Muscle of leg (tissue), 16 donors: ENCODE data around the gene SPANXA2. TPM values are rescaled to one million over a fixed set of nuclear protein-coding genes. Genes with fewer than 3 reads are reported as not detected.
"Not testable (repeated sequence)": the region's sequence is repeated elsewhere in the genome, so short reads cannot be mapped to it uniquely, and the experiment has no call there.

Source experiments
- DNase-seq: peaks from one replicate; pipeline ENCODE4 v3.0.0; 2013
- H3K27ac ChIP-seq: one replicate; pipeline ENCODE4 v1.5.1; 2013; ENCODE audit warnings: mild to moderate bottlenecking, low read length, control low read depth
- H3K27me3 ChIP-seq: one replicate; pipeline ENCODE4 v1.6.1; 2013; ENCODE audit warnings: low read length; ENCODE audit not compliant: control insufficient read depth, insufficient read depth
- H3K36me3 ChIP-seq: one replicate; pipeline ENCODE4 v1.6.1; 2013; ENCODE audit warnings: low read length; ENCODE audit not compliant: control insufficient read depth, insufficient read depth
- H3K4me1 ChIP-seq: one replicate; pipeline ENCODE4 v1.6.1; 2013; ENCODE audit warnings: low read length; ENCODE audit not compliant: control insufficient read depth, insufficient read depth
- H3K4me3 ChIP-seq: one replicate; pipeline ENCODE4 v1.5.1; 2013; ENCODE audit warnings: low read length, control low read depth
- H3K9me3 ChIP-seq: replicated peaks from 2 replicates; pipeline ENCODE4 v1.6.1; 2013; ENCODE audit warnings: low read depth, low read length; ENCODE audit not compliant: control insufficient read depth
- WGBS: methylation state at CpG from one replicate; pipeline ENCODE4 v1.1.5; 2013; ENCODE audit warnings: missing lambda C conversion rate; ENCODE audit not compliant: insufficient coverage; 5-methylcytosine and 5-hydroxymethylcytosine counted together
- long read RNA-seq, 11 donors: transcript quantifications; one replicate each; lab custom pipeline, GENCODE V29; 2026
- polyA plus RNA-seq, 8 donors: library from polyadenylated mRNA; unstranded; fragments of 120-200 nt; gene quantifications; one replicate each; pipeline versions ENCODE4 v1.2.1 to v1.2.3, GENCODE V29; 2013; ENCODE audit warnings: inconsistent platforms in 1 of 8, low replicate concordance in 1 of 8; ENCODE audit not compliant: insufficient read length in 8 of 8, insufficient read depth in 1 of 8
- total RNA-seq: library from RNA; stranded (reverse); fragments of 120-200 nt; gene quantifications from one replicate; pipeline ENCODE4 v1.2.4, GENCODE V29; 2013

The SPANXA2 gene, protein sequence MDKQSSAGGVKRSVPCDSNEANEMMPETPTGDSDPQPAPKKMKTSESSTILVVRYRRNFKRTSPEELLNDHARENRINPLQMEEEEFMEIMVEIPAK
- total RNA-seq: not detected
- polyA plus RNA-seq: not detected
- long read RNA-seq, donor 1: 0 reads
- long read RNA-seq, donor 2: 0 reads
- long read RNA-seq, donor 3: 0 reads
- long read RNA-seq, donor 4: 0 reads
- long read RNA-seq, donor 5: 0 reads
- long read RNA-seq, donor 6: 0 reads
- long read RNA-seq, donor 7: 0 reads
- long read RNA-seq, donor 8: 0 reads
- long read RNA-seq, donor 9: 0 reads
- long read RNA-seq, donor 10: 0 reads
- long read RNA-seq, donor 11: 0 reads

DNA sequence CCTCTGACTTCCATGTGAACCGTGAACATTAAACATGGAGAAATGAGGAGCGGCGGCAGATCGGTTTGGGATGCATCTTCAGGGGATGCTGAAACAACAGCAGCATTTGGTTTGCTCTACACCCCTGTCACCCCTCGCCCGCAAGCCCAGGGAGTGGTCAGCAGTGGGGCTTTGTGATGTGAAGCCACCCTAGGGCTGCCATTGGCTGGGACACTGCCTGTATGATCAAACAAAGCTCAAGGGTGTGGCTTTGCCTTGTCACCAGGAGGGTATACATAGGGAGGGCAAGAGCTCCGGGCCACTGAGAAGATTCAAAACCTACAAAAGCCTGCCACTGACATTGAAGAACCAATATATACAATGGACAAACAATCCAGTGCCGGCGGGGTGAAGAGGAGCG, at the start of gene SPANXA2:
Gene SPANXA2, plus strand, starts transcription at position 301 of the 400 bp plus-strand sequence. Its CDS starts 60 bp downstream, at position 361.
- not testable (repeated sequence) for H3K4me1 ChIP-seq, H3K4me3 ChIP-seq, H3K36me3 ChIP-seq, H3K27ac ChIP-seq, H3K9me3 ChIP-seq, DNase-seq, H3K27me3 ChIP-seq
- no CpG with 5 or more reads among the region's 10 CpGs for WGBS

DNA sequence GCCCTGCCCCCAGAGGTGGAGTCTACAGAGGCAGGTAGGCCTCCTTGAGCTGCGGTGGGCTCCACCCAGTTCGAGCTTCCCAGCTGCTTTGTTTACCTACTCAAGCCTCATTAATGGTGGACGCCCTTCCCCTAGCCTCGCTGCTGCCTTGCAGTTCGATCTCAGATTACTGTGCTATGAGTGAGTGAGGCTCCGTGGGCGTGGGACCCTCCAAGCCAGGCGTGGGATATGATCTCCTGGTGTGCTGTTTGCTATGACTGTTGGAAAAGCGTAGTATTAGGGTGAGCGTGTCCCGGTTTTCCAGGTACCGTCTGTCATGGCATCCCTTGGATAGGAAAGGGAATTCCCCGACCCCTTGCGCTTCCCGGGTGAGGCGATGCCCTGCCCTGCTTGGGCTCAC, 47.0 kb upstream of the SPANXA2 start:
- not testable (repeated sequence) for H3K27ac ChIP-seq, DNase-seq, H3K9me3 ChIP-seq, H3K36me3 ChIP-seq, H3K27me3 ChIP-seq, H3K4me1 ChIP-seq, H3K4me3 ChIP-seq
- no CpG with 5 or more reads among the region's 16 CpGs for WGBS

DNA sequence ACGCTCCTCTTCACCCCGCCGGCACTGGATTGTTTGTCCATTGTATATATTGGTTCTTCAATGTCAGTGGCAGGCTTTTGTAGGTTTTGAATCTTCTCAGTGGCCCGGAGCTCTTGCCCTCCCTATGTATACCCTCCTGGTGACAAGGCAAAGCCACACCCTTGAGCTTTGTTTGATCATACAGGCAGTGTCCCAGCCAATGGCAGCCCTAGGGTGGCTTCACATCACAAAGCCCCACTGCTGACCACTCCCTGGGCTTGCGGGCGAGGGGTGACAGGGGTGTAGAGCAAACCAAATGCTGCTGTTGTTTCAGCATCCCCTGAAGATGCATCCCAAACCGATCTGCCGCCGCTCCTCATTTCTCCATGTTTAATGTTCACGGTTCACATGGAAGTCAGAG, 4.9 kb upstream of the SPANXA2 start, which contains the start of gene SPANXA1:
Gene SPANXA1, minus strand, starts transcription at position 101 of the 400 bp plus-strand sequence. Its CDS starts 60 bp downstream, at position 41.
- no CpG with 5 or more reads among the region's 10 CpGs for WGBS
- not testable (repeated sequence) for H3K27ac ChIP-seq, H3K4me3 ChIP-seq, H3K36me3 ChIP-seq, H3K9me3 ChIP-seq, H3K27me3 ChIP-seq, H3K4me1 ChIP-seq, DNase-seq

DNA sequence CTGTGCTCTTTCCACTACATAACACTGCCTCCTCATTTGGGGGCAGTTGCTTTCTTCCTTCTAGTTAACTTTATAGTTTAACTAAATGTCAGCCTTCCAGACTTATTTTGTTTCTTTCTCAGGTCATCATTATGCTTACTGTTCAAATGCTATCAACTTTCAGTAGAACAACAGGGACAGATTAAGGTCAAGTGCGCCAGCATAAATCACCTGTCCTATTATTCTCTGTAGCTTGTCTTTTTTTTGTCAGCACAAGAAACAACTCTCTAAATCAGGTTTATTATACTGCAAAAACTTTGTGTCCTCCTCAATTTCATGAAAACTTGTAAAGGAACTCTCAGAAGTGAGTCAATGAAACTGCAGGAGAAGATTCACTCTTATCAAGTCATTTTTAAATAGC, 19.6 kb downstream of the SPANXA2 start:
- DNase-seq: no peak
- WGBS: no CpG with 5 or more reads among the region's 1 CpG
- Histone ChIP-seq H3K27me3 (no peaks in the 10 kb centered on the region), H3K9me3 (no peaks in the 10 kb centered on the region), H3K36me3 (no peaks in the 10 kb centered on the region), H3K4me1 (no peaks in the 10 kb centered on the region), H3K4me3 (no peak overlapping the region), H3K27ac (no peak overlapping the region)

DNA sequence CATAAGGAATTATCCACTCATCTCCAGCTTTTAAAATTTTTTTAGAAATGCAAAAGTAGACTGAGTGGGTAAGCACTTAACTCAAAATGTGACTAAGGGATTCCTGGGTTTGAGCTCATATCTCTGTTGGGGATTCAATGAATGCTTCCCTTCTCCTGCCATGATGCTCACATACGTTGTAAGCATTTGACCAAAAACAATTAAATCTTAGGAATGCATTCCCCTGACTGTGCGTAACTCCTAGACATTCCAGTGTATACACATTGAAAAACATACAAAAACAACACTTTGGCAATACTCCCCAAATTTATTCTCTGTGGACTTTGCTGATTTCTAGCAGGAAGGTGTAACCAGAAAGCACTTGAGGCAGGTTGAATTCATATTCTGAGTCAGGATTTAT, 29.8 kb downstream of the SPANXA2 start:
- Histone ChIP-seq H3K27ac (no peak overlapping the region), H3K9me3 (no peaks in the 10 kb centered on the region), H3K4me1 (no peaks in the 10 kb centered on the region), H3K36me3 (no peaks in the 10 kb centered on the region), H3K27me3 (peaks cover 2% of the 10 kb centered on the region), H3K4me3 (no peak overlapping the region)
- peak; percentile 4 for DNase-seq
- WGBS: 33% methylated on average over 1 of the region's 2 CpGs

DNA sequence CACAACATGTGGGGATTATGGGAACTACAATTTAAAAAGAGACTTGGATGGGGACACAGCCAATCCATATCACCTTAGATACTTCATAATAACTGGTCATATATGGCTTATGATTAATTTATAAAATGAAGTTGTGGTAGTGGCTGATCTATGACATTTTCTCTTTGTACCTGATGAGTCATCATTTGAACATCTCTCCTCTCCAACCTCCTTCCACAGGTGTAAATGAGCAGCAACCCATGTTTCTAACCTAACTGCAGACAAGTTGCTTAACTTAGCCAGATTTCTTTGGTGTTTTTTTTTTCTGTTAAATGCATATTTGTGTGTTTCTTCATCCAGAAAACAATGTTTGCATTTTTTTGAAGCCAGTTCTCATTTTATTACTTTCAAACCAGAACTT, 42.6 kb downstream of the SPANXA2 start:
- no peak overlapping the region for H3K4me3 ChIP-seq
- H3K27ac ChIP-seq: no peak overlapping the region
- H3K4me1 ChIP-seq: no peaks in the 10 kb centered on the region
- no peaks in the 10 kb centered on the region for H3K9me3 ChIP-seq
- H3K36me3 ChIP-seq: no peaks in the 10 kb centered on the region
- H3K27me3 ChIP-seq: no peaks in the 10 kb centered on the region
- no peak for DNase-seq

DNA sequence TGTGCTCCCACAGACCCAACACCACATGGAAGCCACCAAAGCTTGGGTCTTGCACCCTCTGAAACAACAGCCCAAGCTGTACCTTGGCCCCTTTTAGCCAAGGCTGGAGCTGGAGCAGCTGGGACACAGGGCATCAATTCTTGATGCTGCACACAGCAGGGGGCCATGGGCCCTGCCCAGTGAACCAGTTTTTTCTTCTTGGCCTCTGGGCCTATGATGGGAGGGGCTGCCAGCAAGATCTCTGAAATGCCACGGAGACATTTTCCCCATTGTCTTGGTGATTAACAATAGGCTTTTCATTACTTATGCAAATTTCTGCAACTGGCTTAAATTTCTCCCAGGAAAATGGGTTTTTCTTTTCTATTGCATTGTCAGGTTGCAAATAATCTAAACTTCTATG, 49.0 kb downstream of the SPANXA2 start:
- no CpG with 5 or more reads among the region's 1 CpG for WGBS

More for the DNA sequence above, 49.0 kb downstream of the SPANXA2 start:
- no peaks in the 10 kb centered on the region for H3K36me3 ChIP-seq
- H3K9me3 ChIP-seq: no peaks in the 10 kb centered on the region
- no peaks in the 10 kb centered on the region for H3K27me3 ChIP-seq
- no peak overlapping the region for H3K4me3 ChIP-seq
- no peak overlapping the region for H3K27ac ChIP-seq
- DNase-seq: no peak
- H3K4me1 ChIP-seq: no peaks in the 10 kb centered on the region

Other genes with a start within 250 kb of the SPANXA2 start
- gene SPANXA1, start 5.0 kb upstream of the SPANXA2 start, total RNA-seq: not detected
- gene SPANXA1, start 5.0 kb upstream of the SPANXA2 start, polyA plus RNA-seq: not detected
- gene SPANXD, start 109.0 kb downstream of the SPANXA2 start, total RNA-seq: not detected
- not detected for gene SPANXD, start 109.0 kb downstream of the SPANXA2 start, polyA plus RNA-seq
- 0.04 TPM for gene MAGEC3, start 248.6 kb downstream of the SPANXA2 start, total RNA-seq
- gene MAGEC3, start 248.6 kb downstream of the SPANXA2 start, polyA plus RNA-seq: 1 to 10 TPM in 2 of 8 donors, under 1 TPM in 5, not detected in 1; 0.29 to 1.3 (median 0.44) TPM